Left ventricle myocardium inferior (tissue), 1 donor: ENCODE measurements around the gene PCBD1. TPM values are rescaled to one million over a fixed set of nuclear protein-coding genes. Genes with fewer than 3 reads are reported as not detected.

Experiments used
- DNase-seq: peaks from one replicate; pipeline ENCODE4 v3.0.0-alpha.2; 2020
- H3K27ac ChIP-seq: fragments of 200-600 bp; replicated peaks from 2 replicates; pipeline ENCODE4 v1.8.0; 2021
- H3K27me3 ChIP-seq: fragments of 200-600 bp; 2 replicates; pipeline ENCODE4 v1.8.0; 2021; ENCODE audit warnings: low read depth
- H3K36me3 ChIP-seq: fragments of 200-600 bp; 2 replicates; pipeline ENCODE4 v1.8.0; 2021
- H3K4me1 ChIP-seq: fragments of 200-600 bp; 2 replicates; pipeline ENCODE4 v1.8.0; 2021
- H3K4me3 ChIP-seq: fragments of 200-600 bp; 2 replicates; pipeline ENCODE4 v1.8.0; 2021; ENCODE audit warnings: mild to moderate bottlenecking, moderate library complexity
- H3K9me3 ChIP-seq: fragments of 200-600 bp; replicated peaks from 2 replicates; pipeline ENCODE4 v1.8.0; 2021
- intact Hi-C: fragments of 100-400 bp; cut with micrococcal nuclease; formaldehyde crosslinking; loops from one replicate; pipeline ENCODE4 v1.11.0; 2022
- total RNA-seq: library from RNA; stranded (reverse); fragmentation: NEBNext Ultra II Directional; extraction: Animal tissue kit (Norgen Biotek cat#: 25700); gene quantifications from one replicate; pipeline ENCODE4 v1.2.1, GENCODE V29; 2021
- TF ChIP-seq, protein P1 (sequence below): fragments of 200-600 bp; IDR thresholded peaks from 2 replicates; pipeline ENCODE4 v1.8.0; 2021; ENCODE audit warnings: antibody characterized with exemption, mild to moderate bottlenecking, borderline replicate concordance
- donor health status: DM: no; HTN: yes; CAD: no; lungs with severe emphysema.

Gene PCBD1
- total RNA-seq, 1 donor from 2014 or later = 123 TPM

DNA sequence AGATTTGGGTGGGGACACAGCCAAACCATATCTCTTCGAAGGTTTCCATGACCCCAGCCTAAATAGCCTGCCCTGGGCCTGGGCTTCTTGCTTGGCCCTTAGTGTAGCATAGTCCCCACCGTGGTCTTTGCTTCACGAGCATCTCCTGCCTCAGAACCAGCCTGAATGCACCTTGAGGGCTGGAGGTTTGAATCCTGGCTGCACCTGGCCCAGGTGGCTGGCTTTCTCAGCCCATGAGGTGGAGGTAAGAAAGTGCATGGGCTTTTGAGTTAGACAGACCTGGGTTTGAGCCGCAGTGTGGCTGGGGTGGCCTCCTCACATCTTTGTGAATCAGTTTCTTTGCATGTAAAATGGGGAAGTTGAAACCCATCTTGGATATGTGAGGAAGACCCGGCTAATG is 24.2 kb upstream of the PCBD1 start:
- intact Hi-C loops = no loop called here
- DNase-seq = no peak
- Histone ChIP-seq H3K4me1 (peaks cover 9% of the 10 kb centered on the region), H3K27me3 (peaks cover 26% of the 10 kb centered on the region), H3K36me3 (no peaks in the 10 kb centered on the region), H3K9me3 (no peaks in the 10 kb centered on the region), H3K4me3 (no peak overlapping the region), H3K27ac (no peak overlapping the region)
- TF ChIP-seq, protein P1, sequence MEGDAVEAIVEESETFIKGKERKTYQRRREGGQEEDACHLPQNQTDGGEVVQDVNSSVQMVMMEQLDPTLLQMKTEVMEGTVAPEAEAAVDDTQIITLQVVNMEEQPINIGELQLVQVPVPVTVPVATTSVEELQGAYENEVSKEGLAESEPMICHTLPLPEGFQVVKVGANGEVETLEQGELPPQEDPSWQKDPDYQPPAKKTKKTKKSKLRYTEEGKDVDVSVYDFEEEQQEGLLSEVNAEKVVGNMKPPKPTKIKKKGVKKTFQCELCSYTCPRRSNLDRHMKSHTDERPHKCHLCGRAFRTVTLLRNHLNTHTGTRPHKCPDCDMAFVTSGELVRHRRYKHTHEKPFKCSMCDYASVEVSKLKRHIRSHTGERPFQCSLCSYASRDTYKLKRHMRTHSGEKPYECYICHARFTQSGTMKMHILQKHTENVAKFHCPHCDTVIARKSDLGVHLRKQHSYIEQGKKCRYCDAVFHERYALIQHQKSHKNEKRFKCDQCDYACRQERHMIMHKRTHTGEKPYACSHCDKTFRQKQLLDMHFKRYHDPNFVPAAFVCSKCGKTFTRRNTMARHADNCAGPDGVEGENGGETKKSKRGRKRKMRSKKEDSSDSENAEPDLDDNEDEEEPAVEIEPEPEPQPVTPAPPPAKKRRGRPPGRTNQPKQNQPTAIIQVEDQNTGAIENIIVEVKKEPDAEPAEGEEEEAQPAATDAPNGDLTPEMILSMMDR = no peak

DNA sequence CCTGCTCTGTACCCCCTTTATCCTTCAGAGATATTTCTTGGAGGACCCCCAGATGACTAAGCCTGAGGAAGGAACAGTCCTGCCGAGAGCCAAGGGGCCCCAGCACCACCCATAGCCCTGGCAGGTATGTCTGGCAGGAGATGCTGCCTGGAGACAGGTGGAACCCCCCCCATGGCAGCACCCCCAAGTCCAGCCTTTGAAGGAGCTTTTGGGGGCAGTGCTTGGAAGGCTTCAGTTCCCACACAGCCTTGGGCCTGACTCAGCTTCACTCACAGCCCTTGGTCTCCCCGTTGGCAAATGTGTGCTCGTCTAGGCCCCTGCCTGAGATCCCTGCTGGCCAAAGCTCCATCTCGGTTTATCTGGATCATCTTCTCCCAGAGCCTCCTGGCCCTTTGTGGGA is 23.0 kb upstream of the PCBD1 start:
- Histone ChIP-seq H3K27me3 (peaks cover 15% of the 10 kb centered on the region), H3K9me3 (no peaks in the 10 kb centered on the region), H3K27ac (no peak overlapping the region), H3K4me3 (no peak overlapping the region), H3K36me3 (no peaks in the 10 kb centered on the region), H3K4me1 (peaks cover 16% of the 10 kb centered on the region)
- no peak for DNase-seq
- TF ChIP-seq, protein P1 = no peak
- intact Hi-C loops = no loop called here

GRCh38 chr10:70910486-70911341 is 22.3 kb upstream of the PCBD1 start:
- no peak overlapping the region for H3K4me3 ChIP-seq
- DNase-seq = no peak

DNA sequence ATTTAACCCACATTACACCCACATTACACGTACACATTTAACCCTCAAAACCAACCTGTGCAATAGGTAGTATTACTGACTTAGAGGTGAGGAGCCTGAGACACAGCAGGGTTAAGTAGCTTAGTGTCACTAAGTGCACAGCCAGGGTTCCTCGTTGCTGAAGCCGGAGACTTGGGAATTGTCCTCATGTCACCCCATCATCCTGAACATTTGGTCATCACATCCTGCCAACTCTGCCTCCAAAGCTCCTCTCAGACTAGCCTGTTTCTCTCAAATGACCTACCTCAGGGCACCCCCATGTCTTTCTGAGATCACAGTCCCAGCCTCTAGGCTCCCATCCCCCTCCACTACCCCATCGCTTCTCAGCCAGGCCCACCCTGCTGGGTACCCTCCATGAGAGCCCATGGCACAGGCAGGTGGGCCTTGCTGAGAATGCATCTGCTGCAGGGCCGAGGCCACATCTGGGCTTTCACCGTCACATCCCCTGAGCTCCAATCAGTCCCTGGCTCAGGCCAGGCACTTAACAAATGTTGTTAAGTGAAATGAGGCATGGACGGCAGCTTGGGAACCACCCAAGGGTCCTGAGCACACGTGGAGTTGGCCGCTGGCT is 21.1 kb upstream of the PCBD1 start:
- Histone ChIP-seq H3K4me1 (peaks cover 16% of the 10 kb centered on the region), H3K36me3 (no peaks in the 10 kb centered on the region), H3K27me3 (peaks cover 7% of the 10 kb centered on the region), H3K4me3 (no peak overlapping the region), H3K9me3 (no peaks in the 10 kb centered on the region), H3K27ac (no peak overlapping the region)
- TF ChIP-seq, protein P1 = no peak
- DNase-seq = no peak
- intact Hi-C loops = no loop called here

More at GRCh38 chr10:70910486-70911341, 22.3 kb upstream of the PCBD1 start:
- peaks cover 9% of the 10 kb centered on the region for H3K27me3 ChIP-seq
- TF ChIP-seq, protein P1 = no peak
- H3K36me3 ChIP-seq = no peaks in the 10 kb centered on the region
- intact Hi-C loops = no loop called here
- no peaks in the 10 kb centered on the region for H3K9me3 ChIP-seq
- H3K27ac ChIP-seq = no peak overlapping the region
- H3K4me1 ChIP-seq = peaks cover 16% of the 10 kb centered on the region

DNA sequence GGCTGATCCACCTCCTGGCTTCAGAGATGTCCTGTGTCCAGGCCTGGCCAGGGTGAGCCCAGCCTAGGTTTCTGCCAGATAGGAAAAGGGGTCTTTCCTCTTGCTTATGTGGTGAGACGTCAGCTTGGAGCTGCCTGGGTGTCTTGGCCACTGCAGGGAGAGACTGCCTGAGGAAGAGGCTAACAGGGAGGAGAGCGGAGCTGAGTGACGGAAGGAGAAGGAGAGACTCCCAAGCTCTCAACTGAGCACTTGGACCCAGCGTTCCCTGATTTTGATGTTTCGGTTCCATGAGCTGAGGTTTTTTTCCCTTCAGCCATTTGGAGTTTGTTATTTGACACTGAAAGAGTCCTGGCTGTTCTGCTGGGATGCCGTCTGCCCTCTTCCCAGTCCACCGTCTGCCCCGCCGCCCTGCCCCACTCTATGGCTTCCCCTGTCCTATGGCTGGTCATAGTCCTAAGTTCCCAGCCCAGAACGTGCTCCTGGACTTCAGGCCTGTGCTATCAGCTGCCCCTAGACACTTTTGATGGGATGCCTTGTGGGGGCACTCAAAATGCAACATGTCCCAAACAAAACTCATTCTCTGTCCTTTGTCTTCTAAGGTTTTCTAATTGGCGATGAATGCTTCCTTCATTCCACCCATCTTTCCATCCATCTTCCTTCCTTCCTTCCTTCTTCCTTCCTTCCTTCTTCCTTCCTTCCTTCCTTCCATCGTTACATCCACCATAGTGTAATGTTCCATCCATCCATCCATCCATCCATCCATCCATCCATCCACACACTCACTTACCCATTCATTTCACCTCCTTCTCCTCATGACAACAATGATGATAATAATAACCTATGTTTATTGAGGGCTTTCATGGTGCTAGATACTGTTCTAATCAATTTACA is 20.3 kb upstream of the PCBD1 start:
- H3K27ac ChIP-seq = no peak overlapping the region
- H3K36me3 ChIP-seq = no peaks in the 10 kb centered on the region
- no peaks in the 10 kb centered on the region for H3K9me3 ChIP-seq
- intact Hi-C loops = no loop called here
- peaks cover 16% of the 10 kb centered on the region for H3K4me1 ChIP-seq
- peaks cover 5% of the 10 kb centered on the region for H3K27me3 ChIP-seq
- TF ChIP-seq, protein P1 = no peak
- DNase-seq = no peak
- H3K4me3 ChIP-seq = no peak overlapping the region
